H9 (cell line): ENCODE measurements around the gene NKRF. TPM values are rescaled to one million over a fixed set of nuclear protein-coding genes. Genes with fewer than 3 reads are reported as not detected.

Source experiments
- DNase-seq: peaks from one replicate; pipeline ENCODE4 v3.0.0-alpha.2; 2017
- H2AFZ ChIP-seq: one replicate; pipeline ENCODE4 v1.6.1; 2013; ENCODE audit warnings: mild to moderate bottlenecking, low read length, control low read depth, moderate library complexity
- H2AK5ac ChIP-seq: 2 replicates; pipeline ENCODE4 v1.6.1; 2013; ENCODE audit warnings: low read length, control low read depth, mixed read lengths; ENCODE audit not compliant: insufficient read length
- H2BK120ac ChIP-seq: one replicate; pipeline ENCODE4 v1.6.1; 2013; ENCODE audit warnings: low read depth, mild to moderate bottlenecking, low read length, control low read depth, inconsistent platforms; ENCODE audit not compliant: poor library complexity, severe bottlenecking
- H2BK12ac ChIP-seq: 2 replicates; pipeline ENCODE4 v1.6.1; 2013; ENCODE audit warnings: low read length, control low read depth, mixed read lengths, low read depth; ENCODE audit not compliant: insufficient read length
- H2BK15ac ChIP-seq: 2 replicates; pipeline ENCODE4 v1.6.1; 2013; ENCODE audit warnings: low read depth, low read length, control low read depth
- H2BK20ac ChIP-seq: one replicate; pipeline ENCODE4 v1.6.1; 2013; ENCODE audit warnings: low read depth, mild to moderate bottlenecking, low read length, control low read depth, inconsistent platforms; ENCODE audit not compliant: poor library complexity, severe bottlenecking
- H2BK5ac ChIP-seq: 2 replicates; pipeline ENCODE4 v1.6.1; 2013; ENCODE audit warnings: low read length, control low read depth, mixed read lengths; ENCODE audit not compliant: insufficient read length
- H3K14ac ChIP-seq: 2 replicates; pipeline ENCODE4 v1.6.1; 2013; ENCODE audit warnings: low read length, control low read depth; ENCODE audit not compliant: insufficient read depth
- H3K18ac ChIP-seq: 2 replicates; pipeline ENCODE4 v1.6.1; 2013; ENCODE audit warnings: low read depth, mild to moderate bottlenecking, mixed read lengths, low read length, control low read depth; ENCODE audit not compliant: insufficient read length
- H3K23ac ChIP-seq: 2 replicates; pipeline ENCODE4 v1.6.1; 2013; ENCODE audit warnings: low read length, control low read depth, mixed read lengths, low read depth; ENCODE audit not compliant: insufficient read length
- H3K23me2 ChIP-seq: 2 replicates; pipeline ENCODE4 v1.6.1; 2013; ENCODE audit warnings: low read depth, mild to moderate bottlenecking, mixed read lengths, low read length, control low read depth; ENCODE audit not compliant: insufficient read length, poor library complexity, severe bottlenecking
- H3K27ac ChIP-seq: 2 replicates; pipeline ENCODE4 v1.5.1; 2013; ENCODE audit warnings: low read length, control low read depth, mixed read lengths, low read depth; ENCODE audit not compliant: insufficient read length
- H3K27me3 ChIP-seq: 2 replicates; pipeline ENCODE4 v1.6.1; 2013; ENCODE audit warnings: low read length, control low read depth, inconsistent platforms; ENCODE audit not compliant: insufficient read depth
- H3K4ac ChIP-seq: 2 replicates; pipeline ENCODE4 v1.6.1; 2013; ENCODE audit warnings: low read depth, mild to moderate bottlenecking, control low read depth, inconsistent platforms, low read length, moderate library complexity
- H3K4me1 ChIP-seq: 2 replicates; pipeline ENCODE4 v1.6.1; 2013; ENCODE audit warnings: low read length, control low read depth, inconsistent platforms; ENCODE audit not compliant: insufficient read depth
- H3K4me2 ChIP-seq: 2 replicates; pipeline ENCODE4 v1.6.1; 2013; ENCODE audit warnings: low read length, control low read depth, mixed read lengths; ENCODE audit not compliant: insufficient read length, insufficient read depth
- H3K56ac ChIP-seq: 2 replicates; pipeline ENCODE4 v1.6.1; 2013; ENCODE audit warnings: low read depth, mild to moderate bottlenecking, mixed read lengths, low read length, control low read depth; ENCODE audit not compliant: insufficient read length
- H3K79me1 ChIP-seq: 2 replicates; pipeline ENCODE4 v1.6.1; 2013; ENCODE audit warnings: low read depth, mild to moderate bottlenecking, moderate library complexity, low read length, control low read depth, inconsistent platforms; ENCODE audit not compliant: insufficient read depth, poor library complexity, severe bottlenecking
- H3K79me2 ChIP-seq: 2 replicates; pipeline ENCODE4 v1.6.1; 2013; ENCODE audit warnings: low read length, control low read depth, inconsistent platforms; ENCODE audit not compliant: insufficient read depth
- H3K9ac ChIP-seq: 2 replicates; pipeline ENCODE4 v1.6.1; 2013; ENCODE audit warnings: low read length, control low read depth, mixed read lengths; ENCODE audit not compliant: insufficient read length; ENCODE audit errors: extremely low read depth
- H3K9me3 ChIP-seq: one replicate; pipeline ENCODE4 v1.6.1; 2013; ENCODE audit warnings: low read depth, low read length, inconsistent platforms; ENCODE audit not compliant: control insufficient read depth
- H3T11ph ChIP-seq: one replicate; pipeline ENCODE4 v1.6.1; 2013; ENCODE audit warnings: mild to moderate bottlenecking, low read length, control low read depth, inconsistent platforms
- H4K20me1 ChIP-seq: one replicate; pipeline ENCODE4 v1.6.1; 2013; ENCODE audit not compliant: control insufficient read depth, insufficient read length, insufficient read depth
- H4K5ac ChIP-seq: 2 replicates; pipeline ENCODE4 v1.6.1; 2013; ENCODE audit warnings: low read depth, mild to moderate bottlenecking, mixed read lengths, low read length, control low read depth; ENCODE audit not compliant: insufficient read length
- H4K8ac ChIP-seq: replicated peaks from 2 replicates; pipeline ENCODE4 v1.6.1; 2013; ENCODE audit warnings: low read length, control low read depth, mixed read lengths, low read depth; ENCODE audit not compliant: insufficient read length
- H4K91ac ChIP-seq: 2 replicates; pipeline ENCODE4 v1.6.1; 2013; ENCODE audit warnings: low read depth, mild to moderate bottlenecking, moderate library complexity, mixed read lengths, low read length, control low read depth; ENCODE audit not compliant: insufficient read length
- H3K27ac Mint-ChIP-seq, 3 experiments: 2 replicates in 2 of 3; 3 replicates in 1 of 3; pipeline ENCODE4 v1.8.0; 2020 to 2021; ENCODE audit warnings: mixed read lengths in 3 of 3, mild to moderate bottlenecking in 1 of 3, moderate library complexity in 1 of 3
- H3K27me3 Mint-ChIP-seq: 2 replicates; pipeline ENCODE4 v1.8.0; 2021; ENCODE audit warnings: low read depth, mild to moderate bottlenecking, moderate library complexity, mixed read lengths
- H3K36me3 Mint-ChIP-seq, 3 experiments: 2 replicates in 2 of 3; 3 replicates in 1 of 3; pipeline ENCODE4 v1.8.0; 2020 to 2021; ENCODE audit warnings: low read depth in 3 of 3, mixed read lengths in 3 of 3; ENCODE audit not compliant: insufficient read depth in 1 of 3
- H3K4me1 Mint-ChIP-seq, 2 experiments: 2 replicates each; pipeline ENCODE4 v1.8.0; 2020; ENCODE audit warnings: mixed read lengths in 2 of 2
- H3K4me3 Mint-ChIP-seq, 2 experiments: 2 replicates in 1 of 2; 3 replicates in 1 of 2; pipeline ENCODE4 v1.8.0; 2020 to 2021; ENCODE audit warnings: mild to moderate bottlenecking in 2 of 2, mixed read lengths in 2 of 2, moderate library complexity in 1 of 2
- H3K9me3 Mint-ChIP-seq, 2 experiments: 2 replicates in 1 of 2; 3 replicates in 1 of 2; pipeline ENCODE4 v1.8.0; 2020; ENCODE audit warnings: mild to moderate bottlenecking in 2 of 2, mixed read lengths in 2 of 2, moderate library complexity in 1 of 2
- CTCF ChIP-seq: fragments of 200-600 bp; sonication (generic); conservative IDR thresholded peaks from 3 replicates; pipeline ENCODE4 v1.8.0; 2021; ENCODE audit warnings: antibody characterized with exemption, mild to moderate bottlenecking
- WGBS: extraction: QIAGEN DNeasy Blood & Tissue Kit; methylation state at CpG from one replicate; pipeline ENCODE4 v1.1.7; 2013; ENCODE audit warnings: missing lambda C conversion rate, low lambda C conversion rate, mixed read lengths; ENCODE audit not compliant: insufficient read length; ENCODE audit errors: extremely low coverage; 5-methylcytosine and 5-hydroxymethylcytosine counted together
- total RNA-seq: library from RNA; stranded (reverse); gene quantifications from 2 replicates; pipeline ENCODE4 v1.2.1, GENCODE V29; 2021

NKRF gene
- total RNA-seq, 1 experiment from 2014 or later, result 15.1 TPM

- Mint-ChIP-seq H3K27ac (no peak overlapping the region), H3K4me1 (peaks cover 15 to 16% of the 10 kb centered on the region in 2 experiments), H3K36me3 (peaks cover 13 to 26% (median 19%) of the 10 kb centered on the region in 3 experiments), H3K4me3 (no peak overlapping the region), H3K27me3 (peaks cover 19% of the 10 kb centered on the region), H3K9me3 (peaks cover 51 to 52% of the 10 kb centered on the region in 2 experiments)
- H3K23ac ChIP-seq, result no peak overlapping the region
- H4K8ac ChIP-seq, result no peak overlapping the region
- H3T11ph ChIP-seq, result no peak overlapping the region
- no peaks in the 10 kb centered on the region for H3K79me1 ChIP-seq
- no peak overlapping the region for H2AK5ac ChIP-seq
- no peak overlapping the region for H3K4ac ChIP-seq
- no peak overlapping the region for H2BK5ac ChIP-seq
- H3K9me3 ChIP-seq, result peaks cover 12% of the 10 kb centered on the region
- H4K91ac ChIP-seq, result no peak overlapping the region
- no peak for DNase-seq
- H2BK120ac ChIP-seq, result no peak overlapping the region
- H3K79me2 ChIP-seq, result no peaks in the 10 kb centered on the region; the same call in 1 of the 2 replicates
- WGBS, result no CpG with 5 or more reads among the region's 9 CpGs
- H2BK15ac ChIP-seq, result no peak overlapping the region
- H3K18ac ChIP-seq, result no peak overlapping the region
- H4K20me1 ChIP-seq, result no peaks in the 10 kb centered on the region
- peaks cover 8% of the 10 kb centered on the region for H3K23me2 ChIP-seq
- H3K14ac ChIP-seq, result no peak overlapping the region
- no peak overlapping the region for H2BK12ac ChIP-seq
- no peak overlapping the region for H2BK20ac ChIP-seq
- no peak overlapping the region for H3K4me2 ChIP-seq
- H2AFZ ChIP-seq, result no peak overlapping the region
- H3K56ac ChIP-seq, result no peak overlapping the region
- no peak overlapping the region for H4K5ac ChIP-seq
- no peak for TF ChIP-seq CTCF
- H3K4me1 ChIP-seq, result no peaks in the 10 kb centered on the region; the same call in 1 of the 2 replicates
- H3K9ac ChIP-seq, result no peak overlapping the region
- no peaks in the 10 kb centered on the region; the same call in 1 of the 2 replicates for H3K27me3 ChIP-seq
- no peak overlapping the region for H3K27ac ChIP-seq
These were observed 3.4 kb downstream of the NKRF start for GRCh38 chrX:119602701-119603255.
